ENCODE data around the gene SMPD1.

The SMPD1 gene

GRCh38 chr11:6417907-6418556 lies 27.8 kb downstream of the SMPD1 start:
- no peak for DNase-seq

DNA sequence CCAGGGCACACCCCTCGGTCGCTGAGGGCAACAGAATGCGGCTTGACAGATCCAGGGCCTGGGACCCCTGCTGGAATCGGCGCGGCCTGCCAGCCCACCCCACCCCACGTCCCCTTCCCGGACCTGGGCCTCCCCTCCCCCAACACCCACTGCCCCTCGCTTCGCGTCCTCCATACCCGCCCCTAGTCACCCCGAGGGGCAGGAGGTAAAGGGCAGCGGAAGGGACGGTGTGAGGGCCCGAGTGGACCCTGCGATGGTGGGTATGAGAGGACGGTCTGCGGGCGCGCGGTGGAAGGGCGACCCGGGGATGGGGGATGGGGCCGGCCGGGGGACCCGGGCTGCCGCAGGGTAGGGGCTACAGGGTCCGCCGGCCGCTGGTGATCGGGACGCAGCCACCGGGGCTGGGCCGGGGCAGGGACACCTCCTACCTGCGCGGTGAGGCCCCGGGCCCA lies 28.3 kb downstream of the SMPD1 start:
- no peak for DNase-seq

GRCh38 chr11:6419009-6419631 lies 28.8 kb downstream of the SMPD1 start, which contains the start of gene APBB1:
Gene APBB1 (minus strand): TSS chr11:6419094. CDS start chr11:6411347, 7,747 bp downstream.
- peak; percentile 74 to 78 for DNase-seq

- DNase-seq: no peak
Measured at GRCh38 chr11:6420677-6421076, 30.4 kb downstream of the SMPD1 start.

DNA sequence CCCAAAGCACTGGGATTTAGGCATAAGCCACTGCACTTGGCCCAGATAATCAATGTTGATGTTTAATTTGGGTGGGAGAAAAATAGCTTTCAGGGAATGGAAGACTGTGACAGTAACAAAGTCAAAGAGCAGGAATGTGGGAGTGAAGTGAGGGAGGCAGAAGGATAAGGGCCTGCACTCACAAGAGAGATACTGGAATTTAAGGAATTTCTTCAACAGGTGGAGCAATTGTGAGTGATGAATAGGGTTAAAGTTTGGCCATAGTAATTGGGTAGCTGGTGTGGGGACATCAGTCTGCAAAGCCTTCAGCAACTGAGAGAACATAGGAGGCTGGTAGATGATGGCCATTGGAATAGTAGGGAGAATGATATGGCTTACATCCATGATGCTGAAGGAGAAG lies 37.2 kb downstream of the SMPD1 start:
- DNase-seq: no peak

DNA sequence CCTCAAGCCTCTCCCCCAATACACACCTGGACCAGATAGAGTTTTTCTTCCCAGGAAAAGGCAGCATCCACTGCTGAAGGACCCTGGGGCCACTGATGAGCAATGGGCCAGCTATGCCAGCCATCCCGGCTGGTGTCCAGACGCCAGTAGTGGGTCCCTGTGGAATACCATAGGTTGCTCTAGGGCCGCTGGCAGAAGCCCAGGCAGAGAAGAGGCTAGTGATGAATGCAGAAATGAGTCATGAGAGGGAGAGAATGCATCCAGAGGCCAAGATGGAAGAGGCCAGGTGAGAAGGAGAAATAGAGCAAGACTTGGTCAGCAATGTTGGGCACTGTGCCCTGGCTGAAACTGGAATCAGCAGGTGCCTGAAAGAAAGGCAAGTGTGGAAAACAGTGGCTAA lies 41.6 kb downstream of the SMPD1 start:
- DNase-seq: no peak

DNA sequence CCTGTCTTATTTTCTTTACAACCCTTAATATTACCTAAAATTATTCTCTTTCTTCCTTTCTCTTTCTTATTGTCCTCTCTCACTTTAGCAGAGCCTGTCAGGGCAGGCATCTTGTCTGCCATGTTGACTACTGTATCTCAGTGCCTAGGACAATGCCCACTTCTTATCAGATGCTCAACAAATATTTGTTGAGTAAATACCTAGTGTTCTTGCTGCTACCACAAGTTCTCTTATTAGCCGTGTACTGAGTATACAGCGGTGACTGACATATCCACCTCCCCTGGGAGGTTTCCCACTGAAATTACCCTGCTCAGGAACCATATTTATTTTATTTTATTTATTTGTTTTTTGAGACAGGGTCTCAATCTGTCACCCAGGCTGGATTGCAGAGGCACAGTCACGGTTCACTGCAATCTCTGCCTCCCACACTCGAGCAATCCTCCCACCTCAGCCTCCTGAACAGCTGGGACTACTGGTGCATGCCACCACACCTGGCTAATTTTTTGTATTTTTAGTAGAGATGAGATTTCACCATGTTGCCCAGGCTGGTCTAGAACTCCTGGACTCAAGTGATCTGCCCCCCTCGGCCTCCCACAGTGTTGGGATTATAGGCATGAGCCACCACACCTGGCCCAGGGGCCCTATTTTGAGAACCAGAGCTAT lies 43.9 kb downstream of the SMPD1 start:
- DNase-seq: no peak

DNA sequence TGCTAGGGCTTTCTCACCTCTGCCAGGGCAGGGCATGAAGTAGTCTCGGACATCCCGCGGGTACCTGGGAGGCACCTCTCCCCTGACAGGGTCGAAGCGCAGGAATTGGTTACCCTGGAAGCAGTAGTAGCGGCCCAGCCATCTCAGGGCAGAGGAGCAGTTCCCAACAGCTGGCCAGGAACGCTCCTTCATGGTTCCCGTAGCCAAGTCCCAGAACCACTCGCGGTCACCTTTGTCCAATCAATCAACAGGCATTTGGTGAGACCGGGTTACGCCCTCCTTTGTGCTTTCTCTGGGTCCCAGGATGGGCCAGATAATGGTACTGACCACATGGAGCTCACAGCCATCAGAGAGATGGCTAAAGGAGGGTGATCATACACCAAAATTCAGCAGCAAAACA lies 47.1 kb downstream of the SMPD1 start:
- DNase-seq: no peak

DNA sequence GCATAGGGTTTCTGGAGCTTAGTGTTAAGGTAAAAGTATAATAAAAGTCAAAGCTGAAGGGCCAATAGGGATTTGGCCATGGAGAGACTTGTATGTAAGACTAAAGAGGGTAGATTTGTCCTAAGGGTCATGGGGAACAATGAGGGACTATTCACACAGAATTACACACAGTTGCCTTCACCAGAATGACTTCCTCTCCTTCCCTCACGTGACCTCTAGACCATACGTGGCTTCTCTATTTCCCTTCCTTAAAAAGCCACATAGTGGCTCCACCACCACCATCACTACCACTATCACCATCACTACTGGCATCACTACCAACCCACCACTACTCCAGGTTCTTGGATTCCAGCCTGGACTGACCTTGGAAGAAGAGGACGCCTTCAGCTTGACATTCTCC lies 47.7 kb downstream of the SMPD1 start:
- DNase-seq: peak; percentile 11 to 16

DNA sequence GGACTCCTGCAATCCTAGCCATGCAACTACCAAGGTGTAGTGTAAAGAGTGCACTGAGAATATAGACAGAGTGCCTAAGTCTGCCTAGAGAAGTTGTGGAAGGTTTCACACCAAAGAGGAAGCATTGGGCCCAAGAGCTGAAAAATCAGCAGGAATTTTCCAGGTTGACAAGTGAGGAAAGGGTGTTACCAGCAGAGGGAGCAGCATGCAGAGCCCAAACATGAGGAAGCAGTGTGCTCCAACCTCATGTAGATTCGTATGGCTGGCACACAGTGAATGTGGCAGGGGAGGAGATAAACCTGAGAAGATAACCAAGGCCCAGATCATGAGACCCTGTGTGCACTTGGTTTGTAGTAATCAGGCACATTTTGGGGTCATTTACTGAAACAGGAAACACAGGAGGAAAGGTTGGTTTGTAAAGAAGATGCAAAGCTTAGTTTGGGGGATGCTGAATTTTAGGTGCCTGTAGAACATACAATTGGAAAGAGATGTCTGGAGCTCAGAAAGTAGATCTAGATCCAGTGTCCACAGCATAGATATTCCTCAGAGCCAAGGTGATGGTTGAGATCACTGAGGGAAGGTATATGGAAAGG lies 48.8 kb downstream of the SMPD1 start:
- peak; percentile 32 to 49 for DNase-seq

GRCh38 chr11:6440906-6441358 lies 50.7 kb downstream of the SMPD1 start, which contains the start of gene HPX:
Gene HPX (minus strand): TSS chr11:6440987. CDS start chr11:6440963, 24 bp downstream.
- DNase-seq: no peak

DNA sequence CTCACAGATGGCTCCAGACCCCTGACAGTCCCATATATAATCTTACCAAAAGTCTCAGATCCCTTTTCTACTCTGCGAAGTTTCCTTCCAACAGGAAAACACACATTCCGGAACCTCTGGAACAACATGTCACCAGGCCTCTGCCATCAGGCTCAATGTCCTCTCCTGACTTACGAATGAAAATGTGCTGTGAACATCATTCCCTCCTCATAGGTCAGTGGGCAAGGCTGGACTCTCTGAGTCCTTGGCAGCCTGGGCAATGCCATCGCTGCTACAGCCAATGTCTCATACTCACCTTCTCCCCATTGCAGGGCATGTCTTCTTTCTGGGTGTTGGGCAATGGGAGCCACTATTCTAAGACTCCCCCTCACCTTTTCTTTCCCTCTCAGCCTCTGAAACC lies 52.2 kb downstream of the SMPD1 start:
- no peak for DNase-seq

- DNase-seq: peak; percentile 59 to 63
Measured at GRCh38 chr11:6443269-6444003, 53.2 kb downstream of the SMPD1 start.
